K562 (cell line): ENCODE measurements around the gene NCOR2. TPM values are rescaled to one million over a fixed set of nuclear protein-coding genes. Genes with fewer than 3 reads are reported as not detected.

Source experiments
- ATAC-seq: fragments of 200-7000 bp; cut with Tn5 transposase; 3 replicates; pipeline ENCODE4 v1.9.1; 2020; ENCODE audit warnings: moderate library complexity
- BruUV-seq: library from RNA; stranded (reverse); fragments of 400-500 nt; replicated peaks from 2 replicates; lab custom pipeline; 2021; lab: Mats Ljungman, UMichigan
- CTCF ChIA-PET: fragments of 300-600 bp; formaldehyde crosslinking; extraction: SDS; loops from one replicate; lab custom pipeline; 2021; ENCODE audit warnings: low intra/inter-chr PET ratio; lab: Yijun Ruan, JAX
- POLR2A ChIA-PET: fragments of 300-600, 350-650 bp; sonication (Branson Sonifier 250); formaldehyde crosslinking; extraction: SDS; loops from one replicate; lab custom pipeline; 2021; ENCODE audit warnings: antibody characterized with exemption, inconsistent platforms; lab: Yijun Ruan, JAX
- DNase-seq, 4 experiments: peaks; one replicate each; pipeline versions ENCODE4 v3.0.0 to v3.0.0-alpha.2; 2011 to 2018; ENCODE audit warnings: low spot score in 3 of 4, mixed read lengths in 3 of 4; ENCODE audit errors: extremely low read depth in 1 of 4
- FAIRE-seq: peaks from 2 replicates; lab custom pipeline; 2011; peaks lifted over from hg19 to GRCh38; lab: Jason Lieb, UNC
- H2AFZ ChIP-seq: 2 replicates; pipeline ENCODE4 v1.6.0; 2011; ENCODE audit warnings: low read depth, low read length, control low read depth, inconsistent platforms
- H3K27ac ChIP-seq: fragments of 200-600 bp; 3 replicates; pipeline ENCODE4 v1.8.0; 2011; ENCODE audit warnings: low read depth, mild to moderate bottlenecking, control low read depth, inconsistent platforms, low read length, moderate library complexity, mixed read lengths; ENCODE audit errors: extremely low read depth
- H3K27me3 ChIP-seq, 2 experiments: fragments of 300-600 bp in 1 of 2; 2 replicates in 1 of 2; 3 replicates in 1 of 2; pipeline versions ENCODE4 v1.6.0 to v1.8.0; 2011; ENCODE audit warnings: inconsistent platforms in 2 of 2, low read length in 2 of 2, mild to moderate bottlenecking in 1 of 2, mixed read lengths in 1 of 2, moderate library complexity in 1 of 2; ENCODE audit not compliant: control insufficient read depth in 2 of 2, insufficient read depth in 2 of 2
- H3K36me3 ChIP-seq: fragments of 300-600 bp; 3 replicates; pipeline ENCODE4 v1.8.0; 2011; ENCODE audit warnings: mild to moderate bottlenecking, low read length, inconsistent platforms; ENCODE audit not compliant: control insufficient read depth, insufficient read depth
- H3K4me1 ChIP-seq, 2 experiments: fragments of 200-600 bp in 1 of 2; replicated peaks in 1 of 2; 2 replicates in 1 of 2; 3 replicates in 1 of 2; pipeline versions ENCODE4 v1.5.1 to v1.8.0; 2011; ENCODE audit warnings: inconsistent platforms in 2 of 2, low read length in 2 of 2, mild to moderate bottlenecking in 1 of 2, mixed read lengths in 1 of 2, moderate library complexity in 1 of 2; ENCODE audit not compliant: control insufficient read depth in 2 of 2, insufficient read depth in 2 of 2
- H3K4me2 ChIP-seq: 2 replicates; pipeline ENCODE4 v1.6.1; 2011; ENCODE audit warnings: low read length, control low read depth, inconsistent platforms, mixed read lengths; ENCODE audit not compliant: insufficient read depth
- H3K4me3 ChIP-seq: fragments of 200-600 bp; sonication (generic), shearing (Covaris generic); 2 replicates; pipeline ENCODE4 v1.5.1; 2016; ENCODE audit warnings: control low read depth, inconsistent platforms
- H3K79me2 ChIP-seq: fragments of 200-600 bp; 3 replicates; pipeline ENCODE4 v1.8.0; 2011; ENCODE audit warnings: low read length, inconsistent platforms; ENCODE audit not compliant: control insufficient read depth, insufficient read depth
- H3K9ac ChIP-seq, 2 experiments: 2 replicates each; pipeline versions ENCODE4 v1.6.0 to v1.6.1; 2011; ENCODE audit warnings: low read depth in 2 of 2, low read length in 2 of 2, control low read depth in 1 of 2, inconsistent platforms in 1 of 2, mild to moderate bottlenecking in 1 of 2, mixed read lengths in 1 of 2; ENCODE audit not compliant: insufficient read depth in 1 of 2
- H3K9me1 ChIP-seq: one replicate; pipeline ENCODE4 v1.6.0; 2011; ENCODE audit warnings: inconsistent platforms, mild to moderate bottlenecking, low read length, moderate library complexity; ENCODE audit not compliant: control insufficient read depth, insufficient read depth
- H3K9me3 ChIP-seq: replicated peaks from 2 replicates; pipeline ENCODE4 v1.5.1; 2011; ENCODE audit warnings: low read depth, low read length, inconsistent platforms; ENCODE audit not compliant: control insufficient read depth, insufficient read depth
- H4K20me1 ChIP-seq: replicated peaks from 2 replicates; pipeline ENCODE4 v1.6.1; 2011; ENCODE audit warnings: low read length, inconsistent platforms, mixed read lengths; ENCODE audit not compliant: control insufficient read depth, insufficient read depth
- BDP1 ChIP-seq: IDR thresholded peaks from 3 replicates; pipeline ENCODE4 v1.6.1; 2011; ENCODE audit not compliant: insufficient read length, insufficient read depth
- CBFA2T2 ChIP-seq: fragments of 450-650 bp; conservative IDR thresholded peaks from 2 replicates; pipeline ENCODE4 v1.6.1; 2017; ENCODE audit warnings: mild to moderate bottlenecking
- E2F4 ChIP-seq: sonication (generic); formaldehyde crosslinking; IDR thresholded peaks from 2 replicates; pipeline ENCODE4 v1.8.0; 2022; ENCODE audit warnings: mild to moderate bottlenecking, low read depth, missing genetic modification reagents
- FOS ChIP-seq: IDR thresholded peaks from 3 replicates; pipeline ENCODE4 v1.6.1; 2011; ENCODE audit not compliant: insufficient read length; ENCODE audit errors: extremely low read depth
- NFE2 ChIP-seq: IDR thresholded peaks from 2 replicates; pipeline ENCODE4 v1.6.1; 2014; ENCODE audit warnings: antibody characterized with exemption, low read depth
- RAD51 ChIP-seq: fragments of 450-650 bp; IDR thresholded peaks from 2 replicates; pipeline ENCODE4 v1.7.1; 2016; ENCODE audit warnings: low read depth, mild to moderate bottlenecking, borderline replicate concordance
- RBM25 ChIP-seq: fragments of 200-400 bp; formaldehyde crosslinking; IDR thresholded peaks from 2 replicates; pipeline ENCODE4 v1.6.1; 2018; ENCODE audit warnings: low read length, low read depth, moderate library complexity; ENCODE audit not compliant: severe bottlenecking
- SRF ChIP-seq, 2 experiments: fragments of 250-450, 450-650 bp in 1 of 2; sonication (Bioruptor Pico) in 1 of 2; sonication (generic) in 1 of 2; formaldehyde crosslinking; IDR thresholded peaks; 2 replicates each; pipeline versions ENCODE4 v1.5.0 to v1.5.1; 2020 to 2022; ENCODE audit warnings: mild to moderate bottlenecking in 1 of 2, missing genetic modification reagents in 1 of 2
- USF1 ChIP-seq: sonication (generic); formaldehyde crosslinking; IDR thresholded peaks from 2 replicates; pipeline ENCODE4 v1.9.0; 2022; ENCODE audit warnings: mild to moderate bottlenecking, missing genetic modification reagents
- USF2 ChIP-seq: sonication (generic); formaldehyde crosslinking; IDR thresholded peaks from 2 replicates; pipeline ENCODE4 v1.5.0; 2020; ENCODE audit warnings: missing genetic modification reagents
- ZBTB17 ChIP-seq: fragments of 450-650 bp; formaldehyde crosslinking; IDR thresholded peaks from 2 replicates; pipeline ENCODE4 v1.4.0; 2020; ENCODE audit warnings: mild to moderate bottlenecking
- WGBS: fragments of 100-300 bp; shearing (Covaris generic); methylation state at CpG from one replicate; pipeline ENCODE4 v1.1.6; 2016; ENCODE audit warnings: low coverage, mixed read lengths; ENCODE audit not compliant: insufficient coverage; ENCODE audit errors: missing lambda C conversion rate; 5-methylcytosine and 5-hydroxymethylcytosine counted together
- in situ Hi-C: fragments of 300-500 bp; cut with MboI; formaldehyde crosslinking; loops from 4 replicates; pipeline ENCODE4 v1.15.0; 2018; ENCODE audit warnings: inconsistent platforms, mixed read lengths
- intact Hi-C: fragments of 100-400 bp; cut with micrococcal nuclease; formaldehyde crosslinking; loops from 2 replicates; pipeline ENCODE4 v1.14.2; 2022
- polyA plus RNA-seq, 8 experiments: library from polyadenylated mRNA; depleted of rRNA in 4 of 8; stranded (reverse) in 5 of 8; unstranded in 3 of 8; fragments of >200 nt; fragmentation: Nextera tagmentation in 2 of 8; fragmentation: Illumina TruSeq in 1 of 8; extraction: Ambion mirVana in 2 of 8; extraction: Trizol in 1 of 8; gene quantifications; 2 replicates each; pipeline versions ENCODE4 v1.2.1 to v1.2.3, GENCODE V29; 2011 to 2014; ENCODE audit warnings: inconsistent platforms in 1 of 8, missing spikeins in 1 of 8
- total RNA-seq, 7 experiments: library from RNA; depleted of rRNA in 6 of 7; stranded (reverse); fragments of >200 nt in 6 of 7; fragmentation: Illumina TruSeq in 2 of 7; extraction: Trizol in 2 of 7; gene quantifications; 2 replicates each; pipeline versions ENCODE4 v1.2.1 to v1.2.3, GENCODE V29; 2011 to 2021; ENCODE audit warnings: low replicate concordance in 1 of 7

The NCOR2 gene
- total and polyA plus RNA-seq, 9 of the 15 experiments (the other 6 are each of a cell fraction or from before 2014, with no cell fraction given) = 0.18 to 126 (median 8.4) TPM

DNA sequence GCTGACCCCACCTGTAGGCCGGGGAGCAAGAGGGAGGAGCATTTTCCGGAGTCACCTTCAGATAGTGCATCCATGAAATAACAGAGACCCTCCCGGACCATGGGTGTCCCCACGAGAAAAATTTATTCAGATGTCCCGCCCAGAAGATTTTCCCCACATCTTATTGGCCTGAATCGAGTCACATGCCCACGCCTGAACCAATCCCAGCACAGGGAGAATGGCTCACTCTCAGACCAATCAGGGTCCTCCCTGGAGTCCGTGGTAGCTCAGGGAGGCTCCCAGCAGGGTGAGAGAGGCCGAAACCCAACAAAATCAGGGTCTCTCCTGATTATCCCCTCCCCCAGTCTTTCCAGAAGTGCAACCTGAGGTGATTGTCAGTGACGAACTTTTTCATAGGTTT, 16.4 kb upstream of the NCOR2 start:
- WGBS = 25% methylated on average over 10 of the region's 10 CpGs
- no peaks in the 10 kb centered on the region for H3K36me3 ChIP-seq
- POLR2A ChIA-PET = no interaction called here
- H3K4me3 ChIP-seq = no peak overlapping the region
- no peaks in the 10 kb centered on the region for H3K79me2 ChIP-seq
- no peak overlapping the region for H3K27ac ChIP-seq
- peak; percentile 83 for FAIRE-seq
- ATAC-seq = peak; percentile 98
- DNase-seq = peak; percentile 52 to 89 (median 81)
- in situ Hi-C loops = no loop called here
- no peaks in the 10 kb centered on the region for H3K9me1 ChIP-seq
- BruUV-seq = no TSS peak
- H3K27me3 ChIP-seq = peaks cover 2 to 23% of the 10 kb centered on the region in 2 experiments; a peak in 2 of 5 replicates
- peaks cover 5% of the 10 kb centered on the region in 2 experiments; a peak in 4 of 5 replicates for H3K4me1 ChIP-seq
- no peaks in the 10 kb centered on the region; the same call in 1 of the 2 replicates for H4K20me1 ChIP-seq
- peak overlapping the region; percentile 84 for H2AFZ ChIP-seq
- intact Hi-C loops = no loop called here
- no peak overlapping the region for H3K9ac ChIP-seq
- no peaks in the 10 kb centered on the region for H3K9me3 ChIP-seq
- peak overlapping the region; percentile 15; the same call in 1 of the 2 replicates for H3K4me2 ChIP-seq
- CTCF ChIA-PET = no interaction called here
- TF ChIP-seq E2F4 (no peak), CBFA2T2 (peak; percentile 30), USF2 (CRISPR knock-in tag) (peak; percentile 95), FOS (peak; percentile 68), SRF (CRISPR knock-in tag; IDR thresholded peaks at IDR 0.05) (0 out of 4 replicates have a peak, but pooled peaks of 1 of the 2 experiments have one; percentile 19), RBM25 (peak; percentile 65), BDP1 (no peak), USF1 (CRISPR knock-in tag) (peak; percentile 97), NFE2 (no peak), RAD51 (peak; percentile 92), ZBTB17 (CRISPR knock-in tag) (no peak)
